AG10803 (cell line): ENCODE measurements around the gene NOSIP.

Source experiments
- DNase-seq: peaks from one replicate; pipeline ENCODE4 v3.0.0; 2010; ENCODE audit warnings: low read depth
- H3K4me3 ChIP-seq: 2 replicates; pipeline ENCODE4 v1.5.1; 2011; ENCODE audit warnings: mild to moderate bottlenecking, low read length, control low read depth
- TF ChIP-seq, protein P1 (sequence below): conservative IDR thresholded peaks from 2 replicates; pipeline ENCODE4 v1.5.1; 2011; ENCODE audit warnings: mild to moderate bottlenecking, low read length, control low read depth, inconsistent platforms

The NOSIP gene

DNA sequence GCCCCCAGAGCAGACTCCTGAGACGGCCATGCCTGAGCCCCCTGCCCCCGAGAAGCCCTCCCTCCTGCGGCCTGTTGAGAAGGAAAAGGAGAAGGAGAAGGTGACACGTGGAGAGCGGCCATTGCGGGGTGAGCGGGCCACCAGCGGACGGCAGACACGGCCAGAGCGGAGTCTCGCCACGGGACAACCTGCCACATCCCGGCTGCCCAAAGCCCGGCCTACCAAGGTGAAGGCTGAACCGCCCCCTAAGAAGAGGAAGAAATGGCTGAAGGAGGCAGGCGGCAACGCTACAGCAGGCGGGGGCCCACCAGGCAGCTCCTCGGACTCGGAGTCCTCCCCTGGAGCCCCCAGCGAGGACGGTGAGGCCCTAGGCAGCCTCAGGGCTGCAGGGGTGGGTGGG is 35.5 kb upstream of the NOSIP start:
- no peak overlapping the region for H3K4me3 ChIP-seq
- no peak for DNase-seq
- TF ChIP-seq, protein P1, sequence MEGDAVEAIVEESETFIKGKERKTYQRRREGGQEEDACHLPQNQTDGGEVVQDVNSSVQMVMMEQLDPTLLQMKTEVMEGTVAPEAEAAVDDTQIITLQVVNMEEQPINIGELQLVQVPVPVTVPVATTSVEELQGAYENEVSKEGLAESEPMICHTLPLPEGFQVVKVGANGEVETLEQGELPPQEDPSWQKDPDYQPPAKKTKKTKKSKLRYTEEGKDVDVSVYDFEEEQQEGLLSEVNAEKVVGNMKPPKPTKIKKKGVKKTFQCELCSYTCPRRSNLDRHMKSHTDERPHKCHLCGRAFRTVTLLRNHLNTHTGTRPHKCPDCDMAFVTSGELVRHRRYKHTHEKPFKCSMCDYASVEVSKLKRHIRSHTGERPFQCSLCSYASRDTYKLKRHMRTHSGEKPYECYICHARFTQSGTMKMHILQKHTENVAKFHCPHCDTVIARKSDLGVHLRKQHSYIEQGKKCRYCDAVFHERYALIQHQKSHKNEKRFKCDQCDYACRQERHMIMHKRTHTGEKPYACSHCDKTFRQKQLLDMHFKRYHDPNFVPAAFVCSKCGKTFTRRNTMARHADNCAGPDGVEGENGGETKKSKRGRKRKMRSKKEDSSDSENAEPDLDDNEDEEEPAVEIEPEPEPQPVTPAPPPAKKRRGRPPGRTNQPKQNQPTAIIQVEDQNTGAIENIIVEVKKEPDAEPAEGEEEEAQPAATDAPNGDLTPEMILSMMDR, result no peak

DNA sequence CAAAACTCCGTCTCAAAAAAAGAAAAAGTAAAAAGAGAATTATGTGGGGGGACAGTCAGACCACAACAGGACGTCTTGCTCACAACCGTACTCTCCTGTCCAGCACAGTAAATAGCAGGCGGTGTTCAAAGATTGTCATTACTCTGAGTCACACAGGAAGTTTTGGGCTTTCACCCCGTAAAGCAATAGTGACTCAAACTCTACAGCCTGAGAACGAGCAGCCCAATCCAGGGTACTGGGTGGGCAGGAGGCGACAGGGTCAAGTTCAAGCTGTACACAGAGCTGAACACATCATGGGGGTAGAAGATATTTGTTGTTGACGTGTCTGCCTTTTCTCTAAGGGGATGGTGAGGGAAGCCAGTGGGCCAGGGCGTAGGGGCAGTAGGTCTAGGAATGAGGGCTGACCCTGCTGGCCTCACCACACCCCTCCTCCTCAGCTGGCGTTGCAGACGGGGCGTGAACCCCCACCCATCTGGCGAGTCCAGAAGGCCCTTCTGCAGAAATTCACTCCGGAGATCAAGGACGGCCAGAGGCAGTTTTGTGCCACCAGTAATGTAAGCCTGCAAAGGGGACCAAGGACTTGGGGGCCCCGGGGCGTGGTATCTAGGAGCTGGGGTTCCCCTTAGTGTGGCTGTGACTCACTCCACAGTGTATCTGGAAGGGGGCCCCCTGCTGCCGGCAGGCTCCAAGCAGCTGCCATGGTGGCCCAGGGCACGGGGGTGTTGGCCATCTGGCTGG is 33.9 kb upstream of the NOSIP start:
- no peak overlapping the region for H3K4me3 ChIP-seq
- peak; percentile 74 for DNase-seq

DNA sequence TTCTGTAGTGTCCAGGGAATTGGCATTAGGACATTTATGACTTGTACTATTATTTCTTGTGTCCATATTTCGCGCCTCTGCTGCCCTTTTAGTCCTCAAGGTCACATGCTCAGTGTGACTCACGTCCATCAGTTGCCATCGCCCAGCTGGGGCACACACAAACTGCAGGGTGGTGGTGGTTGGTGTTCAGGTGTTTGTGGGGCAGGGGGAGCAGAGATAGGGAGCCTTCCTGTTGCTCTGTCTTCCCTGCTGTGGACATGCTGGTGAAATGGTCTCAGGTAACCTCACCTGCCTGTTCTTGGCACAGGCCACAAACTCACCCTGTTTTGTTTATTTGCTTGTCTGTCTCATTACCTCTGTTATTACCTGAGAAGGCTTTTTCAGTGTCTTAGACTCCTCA is 33.0 kb upstream of the NOSIP start:
- DNase-seq, result no peak

More for the DNA sequence above, 33.9 kb upstream of the NOSIP start:
- TF ChIP-seq, protein P1, result no peak

DNA sequence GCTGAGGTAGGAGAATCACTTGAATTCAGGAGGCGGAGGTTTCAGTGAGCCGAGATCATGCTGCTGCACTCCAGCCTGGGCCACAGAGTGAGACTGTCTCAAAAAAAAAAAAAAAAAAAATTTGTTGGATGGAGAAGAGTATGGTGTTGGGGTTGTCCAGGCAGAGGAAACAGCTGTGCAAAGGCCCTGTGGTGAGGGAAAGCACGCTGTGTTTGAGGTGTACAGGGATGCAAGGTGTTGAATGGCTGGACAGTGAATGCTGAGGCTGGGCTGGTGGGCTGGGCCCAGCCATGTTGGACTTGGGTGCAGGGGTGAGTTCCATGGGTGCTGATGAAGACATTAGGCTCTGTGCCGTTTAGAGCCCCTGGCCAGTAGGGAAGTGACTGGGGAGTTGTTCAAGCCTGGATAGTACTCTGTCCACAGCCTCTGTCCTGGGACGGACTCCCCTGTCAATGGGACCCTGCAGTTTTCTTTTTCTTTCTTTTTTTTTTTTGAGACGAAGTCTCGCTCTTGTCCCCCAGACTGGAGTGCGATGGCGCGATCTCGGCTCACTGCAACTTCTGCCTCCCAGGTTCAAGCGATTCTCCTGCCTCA is 29.2 kb upstream of the NOSIP start:
- DNase-seq, result no peak
- TF ChIP-seq, protein P1, result no peak

More for the DNA sequence above, 33.0 kb upstream of the NOSIP start:
- TF ChIP-seq, protein P1, result no peak
- H3K4me3 ChIP-seq, result no peak overlapping the region

DNA sequence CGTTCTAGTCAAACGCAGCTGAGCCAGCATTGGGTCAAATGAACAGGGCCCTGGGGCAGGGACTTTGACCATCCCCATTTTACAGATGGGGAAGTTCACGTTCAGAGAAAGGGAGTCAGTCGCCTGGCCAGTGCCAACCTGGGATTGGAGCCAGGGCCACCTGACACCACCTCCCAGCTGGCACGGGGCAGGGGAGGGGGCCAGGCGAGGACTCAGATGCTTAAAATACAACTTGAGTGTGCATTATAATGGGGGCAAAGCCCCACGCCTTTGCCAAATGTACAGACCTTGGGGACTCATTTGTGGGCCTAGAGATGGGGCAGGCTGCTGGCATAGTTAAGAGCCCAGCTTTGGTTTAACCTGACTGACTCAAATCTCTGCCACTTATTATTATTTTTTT is 25.2 kb upstream of the NOSIP start:
- H3K4me3 ChIP-seq, result no peak overlapping the region

More for the DNA sequence above, 29.2 kb upstream of the NOSIP start:
- no peak overlapping the region for H3K4me3 ChIP-seq

DNA sequence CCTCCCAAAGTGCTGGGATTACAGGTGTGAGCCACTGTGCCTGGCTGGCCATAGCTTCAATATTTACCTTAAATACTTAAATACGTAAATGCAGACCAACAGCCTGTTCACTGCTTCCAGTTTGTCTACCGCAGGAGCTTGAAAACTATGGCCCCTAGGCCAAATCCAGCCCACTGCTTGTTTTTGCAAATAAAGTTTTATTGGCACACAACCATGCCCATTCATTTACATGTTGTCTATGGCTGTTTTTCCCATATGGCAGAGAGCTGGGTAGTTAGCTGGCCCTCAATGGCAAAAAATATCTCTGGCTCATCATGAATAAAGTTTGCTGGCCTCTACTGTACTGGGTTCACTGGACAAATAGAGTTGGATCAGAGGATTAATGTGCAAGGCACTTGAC is 22.4 kb upstream of the NOSIP start:
- DNase-seq, result no peak
- TF ChIP-seq, protein P1, result no peak
- H3K4me3 ChIP-seq, result no peak overlapping the region

More for the DNA sequence above, 25.2 kb upstream of the NOSIP start:
- TF ChIP-seq, protein P1, result no peak
- DNase-seq, result no peak
